Measurements from ENCODE around the gene RTTN.

RTTN gene

DNA sequence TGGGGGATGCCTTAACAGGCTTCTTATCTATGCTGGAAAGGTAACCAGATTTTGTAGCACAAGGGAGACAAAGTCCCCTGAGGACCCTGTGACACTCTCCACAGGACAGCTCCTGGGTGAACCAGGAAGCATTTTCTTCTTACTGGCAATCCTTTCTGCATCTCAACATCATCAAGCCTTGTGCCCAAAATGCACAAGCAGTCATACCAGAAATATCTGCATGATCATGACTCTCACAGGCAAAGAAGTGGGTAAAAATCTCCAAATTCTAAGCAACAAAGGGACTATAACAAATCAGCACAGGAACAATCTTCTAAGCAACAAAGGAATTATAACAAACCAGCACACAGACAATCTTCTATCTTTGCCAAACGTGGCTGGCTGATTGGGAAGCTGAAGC, 158.7 kb downstream of the RTTN start:
- H3F3A ChIP-seq (ENCODE audit: insufficient read depth, low read length): no peaks in the 10 kb centered on the region
- no peak overlapping the region for H3K27ac ChIP-seq (ENCODE audit: low read length)
- DNase-seq: no peak
- no peak overlapping the region for H3K9ac ChIP-seq (ENCODE audit: low read length)
- H4K20me1 ChIP-seq (ENCODE audit: insufficient read depth, low read length): no peaks in the 10 kb centered on the region
- H3K9me2 ChIP-seq (replicated peaks; ENCODE audit: insufficient read depth, low read length): no peaks in the 10 kb centered on the region
- no peaks in the 10 kb centered on the region for H3K9me3 ChIP-seq (replicated peaks; ENCODE audit: insufficient read depth, low read length)
- H3K4me3 ChIP-seq (ENCODE audit: low read length): no peak overlapping the region
- H3K4me1 ChIP-seq (ENCODE audit: low read length): no peaks in the 10 kb centered on the region
- no peak for TF ChIP-seq EZH2phosphoT487 (IDR thresholded peaks at IDR 0.05; ENCODE audit: low read length)
- TF ChIP-seq EZH2 (optimal IDR thresholded peaks at IDR 0.05; ENCODE audit: low read depth, low read length): no peak
- TF ChIP-seq, protein P1, sequence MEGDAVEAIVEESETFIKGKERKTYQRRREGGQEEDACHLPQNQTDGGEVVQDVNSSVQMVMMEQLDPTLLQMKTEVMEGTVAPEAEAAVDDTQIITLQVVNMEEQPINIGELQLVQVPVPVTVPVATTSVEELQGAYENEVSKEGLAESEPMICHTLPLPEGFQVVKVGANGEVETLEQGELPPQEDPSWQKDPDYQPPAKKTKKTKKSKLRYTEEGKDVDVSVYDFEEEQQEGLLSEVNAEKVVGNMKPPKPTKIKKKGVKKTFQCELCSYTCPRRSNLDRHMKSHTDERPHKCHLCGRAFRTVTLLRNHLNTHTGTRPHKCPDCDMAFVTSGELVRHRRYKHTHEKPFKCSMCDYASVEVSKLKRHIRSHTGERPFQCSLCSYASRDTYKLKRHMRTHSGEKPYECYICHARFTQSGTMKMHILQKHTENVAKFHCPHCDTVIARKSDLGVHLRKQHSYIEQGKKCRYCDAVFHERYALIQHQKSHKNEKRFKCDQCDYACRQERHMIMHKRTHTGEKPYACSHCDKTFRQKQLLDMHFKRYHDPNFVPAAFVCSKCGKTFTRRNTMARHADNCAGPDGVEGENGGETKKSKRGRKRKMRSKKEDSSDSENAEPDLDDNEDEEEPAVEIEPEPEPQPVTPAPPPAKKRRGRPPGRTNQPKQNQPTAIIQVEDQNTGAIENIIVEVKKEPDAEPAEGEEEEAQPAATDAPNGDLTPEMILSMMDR (IDR thresholded peaks at IDR 0.05; ENCODE audit: low read length): no peak
- 0 out of 2 replicates have a peak, but pooled peaks cover 3% of the 10 kb centered on the region for H3K36me3 ChIP-seq (replicated peaks; ENCODE audit: insufficient read depth, low read length)
- H3K4me2 ChIP-seq (ENCODE audit: low read depth, low read length): no peak overlapping the region
- H3K79me2 ChIP-seq (ENCODE audit: low read length): no peaks in the 10 kb centered on the region
- H2AFZ ChIP-seq (ENCODE audit: low read length): no peak overlapping the region
- H3K27me3 ChIP-seq (replicated peaks; ENCODE audit: insufficient read depth, low read length): no peaks in the 10 kb centered on the region

DNA sequence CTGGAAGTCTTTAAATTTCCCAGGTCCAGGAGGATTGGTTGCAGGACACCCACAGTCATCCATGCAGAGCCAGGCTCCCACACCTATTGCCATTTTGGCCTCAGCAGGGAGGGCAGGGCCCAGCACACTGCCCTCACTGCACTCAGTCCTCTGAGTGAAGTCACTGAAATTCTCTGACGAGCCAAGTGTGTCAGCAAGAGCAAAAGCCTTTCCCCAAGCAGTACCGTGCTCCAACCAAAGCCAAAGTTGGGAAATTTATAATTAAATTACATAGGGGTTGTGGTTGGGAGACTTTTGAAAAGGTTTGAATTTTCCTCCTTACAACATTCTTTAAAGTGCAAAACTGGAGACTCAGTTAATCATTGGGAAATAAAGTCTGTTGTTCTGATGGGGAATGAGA, 159.3 kb downstream of the RTTN start:
- DNase-seq: no peak
- TF ChIP-seq, protein P1 (IDR thresholded peaks at IDR 0.05; ENCODE audit: low read length): no peak
- TF ChIP-seq EZH2 (optimal IDR thresholded peaks at IDR 0.05; ENCODE audit: low read depth, low read length) (no peak), EZH2phosphoT487 (IDR thresholded peaks at IDR 0.05; ENCODE audit: low read length) (no peak)
- Histone ChIP-seq H3K79me2 (ENCODE audit: low read length) (no peaks in the 10 kb centered on the region), H3K9me2 (replicated peaks; ENCODE audit: insufficient read depth, low read length) (no peaks in the 10 kb centered on the region), H3K4me3 (ENCODE audit: low read length) (no peak overlapping the region), H3K36me3 (replicated peaks; ENCODE audit: insufficient read depth, low read length) (0 out of 2 replicates have a peak, but pooled peaks cover 3% of the 10 kb centered on the region), H3K4me1 (ENCODE audit: low read length) (no peaks in the 10 kb centered on the region), H3K9ac (ENCODE audit: low read length) (no peak overlapping the region), H3K9me3 (replicated peaks; ENCODE audit: insufficient read depth, low read length) (no peaks in the 10 kb centered on the region), H2AFZ (ENCODE audit: low read length) (no peak overlapping the region), H3K27me3 (replicated peaks; ENCODE audit: insufficient read depth, low read length) (no peaks in the 10 kb centered on the region), H3K27ac (ENCODE audit: low read length) (no peak overlapping the region), H3K4me2 (ENCODE audit: low read depth, low read length) (no peak overlapping the region), H3F3A (ENCODE audit: insufficient read depth, low read length) (no peaks in the 10 kb centered on the region), H4K20me1 (ENCODE audit: insufficient read depth, low read length) (no peaks in the 10 kb centered on the region)

DNA sequence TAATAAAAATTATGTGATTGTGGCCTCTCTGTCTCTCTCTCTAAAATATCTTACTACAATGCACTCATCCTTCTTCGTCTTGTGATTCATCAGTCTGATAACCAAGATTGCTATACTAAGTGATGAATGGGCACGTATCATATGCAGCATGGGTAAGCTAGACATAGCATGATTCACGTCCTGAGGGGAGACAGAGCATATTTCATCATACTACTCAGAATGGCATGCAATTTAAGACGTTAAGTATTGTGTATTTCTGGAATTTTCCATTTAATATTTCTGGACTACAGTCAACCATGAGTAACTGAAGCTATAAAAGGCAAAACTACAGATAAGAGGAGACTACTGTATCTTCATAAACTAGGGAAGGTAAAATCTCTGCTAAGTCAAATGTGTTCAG, 160.9 kb downstream of the RTTN start:
- H3K27ac ChIP-seq (ENCODE audit: low read length): no peak overlapping the region
- no peak for DNase-seq

More for the DNA sequence above, 160.9 kb downstream of the RTTN start:
- TF ChIP-seq EZH2 (optimal IDR thresholded peaks at IDR 0.05; ENCODE audit: low read depth, low read length) (no peak), EZH2phosphoT487 (IDR thresholded peaks at IDR 0.05; ENCODE audit: low read length) (no peak)
- TF ChIP-seq, protein P1 (IDR thresholded peaks at IDR 0.05; ENCODE audit: low read length): no peak
- Histone ChIP-seq H3K9me3 (replicated peaks; ENCODE audit: insufficient read depth, low read length) (no peaks in the 10 kb centered on the region), H3K9ac (ENCODE audit: low read length) (no peak overlapping the region), H3K79me2 (ENCODE audit: low read length) (no peaks in the 10 kb centered on the region), H3K27me3 (replicated peaks; ENCODE audit: insufficient read depth, low read length) (no peaks in the 10 kb centered on the region), H3K4me2 (ENCODE audit: low read depth, low read length) (no peak overlapping the region), H3F3A (ENCODE audit: insufficient read depth, low read length) (no peaks in the 10 kb centered on the region), H3K4me3 (ENCODE audit: low read length) (no peak overlapping the region), H3K36me3 (replicated peaks; ENCODE audit: insufficient read depth, low read length) (0 out of 2 replicates have a peak, but pooled peaks cover 3% of the 10 kb centered on the region), H3K9me2 (replicated peaks; ENCODE audit: insufficient read depth, low read length) (no peaks in the 10 kb centered on the region), H2AFZ (ENCODE audit: low read length) (no peak overlapping the region), H3K4me1 (ENCODE audit: low read length) (no peaks in the 10 kb centered on the region), H4K20me1 (ENCODE audit: insufficient read depth, low read length) (no peaks in the 10 kb centered on the region)
